Adipocyte (in vitro differentiated cells): ENCODE measurements around the gene ATP6V0A1.
A peak's percentile ranks its signal among the peaks of the same experiment; 100 is the strongest.

Experiments used
- DNase-seq: peaks from one replicate; pipeline ENCODE4 v3.0.0-alpha.2; 2015; ENCODE audit warnings: low read depth
- H3K27me3 ChIP-seq: replicated peaks from 2 replicates; pipeline ENCODE4 v1.7.0; 2013; ENCODE audit warnings: mild to moderate bottlenecking, low read length, moderate library complexity; ENCODE audit not compliant: control insufficient read depth, insufficient read depth
- H3K36me3 ChIP-seq: 2 replicates; pipeline ENCODE4 v1.7.0; 2013; ENCODE audit warnings: low read length, mild to moderate bottlenecking, moderate library complexity; ENCODE audit not compliant: control insufficient read depth, insufficient read depth, severe bottlenecking
- H3K4me1 ChIP-seq: 2 replicates; pipeline ENCODE4 v1.7.0; 2013; ENCODE audit warnings: mild to moderate bottlenecking, low read length, moderate library complexity; ENCODE audit not compliant: control insufficient read depth, insufficient read depth
- H3K4me3 ChIP-seq: 2 replicates; pipeline ENCODE4 v1.7.0; 2013; ENCODE audit warnings: mild to moderate bottlenecking, low read length, moderate library complexity
- H3K9ac ChIP-seq: 2 replicates; pipeline ENCODE4 v1.7.0; 2013; ENCODE audit warnings: mild to moderate bottlenecking, low read length, moderate library complexity
- H3K9me3 ChIP-seq: 2 replicates; pipeline ENCODE4 v1.7.0; 2013; ENCODE audit warnings: mild to moderate bottlenecking, low read length, moderate library complexity; ENCODE audit not compliant: control insufficient read depth

Gene ATP6V0A1

DNA sequence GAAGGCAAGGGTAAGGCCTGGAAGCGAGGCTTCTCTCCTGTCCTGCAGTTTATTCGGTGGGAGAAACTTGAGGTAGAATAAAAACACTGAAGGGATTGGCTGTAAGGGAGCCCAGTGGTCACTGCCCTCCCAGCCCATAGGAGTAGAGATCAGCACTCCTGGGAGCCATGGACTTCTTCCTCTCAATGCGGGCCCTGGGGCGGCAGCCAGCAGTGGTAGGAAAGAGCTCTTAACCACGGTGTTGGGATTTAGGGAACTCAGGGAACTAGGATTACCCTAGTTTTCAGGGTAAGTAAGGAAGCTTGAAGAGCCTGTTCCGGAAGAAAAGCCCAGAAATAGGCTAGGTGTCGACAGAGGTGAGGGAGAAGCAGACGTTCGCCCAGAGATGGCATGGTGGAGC lies 53.6 kb downstream of the ATP6V0A1 start:
- H3K4me3 ChIP-seq: peak overlapping the region; percentile 50
- H3K9ac ChIP-seq: peak overlapping the region; percentile 80
- no peak for DNase-seq
- H3K27me3 ChIP-seq: no peaks in the 10 kb centered on the region
- H3K36me3 ChIP-seq: peaks cover 36% of the 10 kb centered on the region
- H3K9me3 ChIP-seq: no peaks in the 10 kb centered on the region
- peaks cover 46% of the 10 kb centered on the region for H3K4me1 ChIP-seq

DNA sequence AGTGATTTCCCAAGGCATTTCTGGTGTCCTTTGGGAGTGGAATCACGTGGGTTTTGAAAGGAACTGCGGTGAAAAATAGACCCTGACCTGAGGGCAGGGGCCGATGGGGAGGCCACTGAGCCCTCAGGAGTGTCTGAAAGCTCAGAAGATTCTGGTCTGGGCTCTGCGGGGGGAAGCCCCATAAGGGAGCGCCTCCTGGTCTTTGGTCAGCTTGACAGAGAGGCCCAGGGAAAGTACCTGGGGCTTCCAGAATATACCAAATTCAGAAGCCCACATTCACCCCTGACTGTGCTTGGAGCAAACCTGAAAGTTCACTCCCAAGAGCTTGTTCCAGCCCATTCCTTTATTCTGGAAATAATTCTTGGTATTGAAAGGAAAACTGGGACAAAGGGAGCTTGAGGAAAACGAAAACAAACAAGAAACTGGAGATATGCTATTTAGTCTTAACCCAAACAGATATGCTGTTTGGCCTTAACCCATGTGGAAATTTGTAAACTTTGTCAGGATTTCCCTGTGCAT lies 54.1 kb downstream of the ATP6V0A1 start:
- Histone ChIP-seq H3K4me3 (peak overlapping the region; percentile 50), H3K36me3 (peaks cover 30% of the 10 kb centered on the region), H3K9ac (peak overlapping the region; percentile 80), H3K9me3 (no peaks in the 10 kb centered on the region), H3K4me1 (peaks cover 52% of the 10 kb centered on the region), H3K27me3 (no peaks in the 10 kb centered on the region)
- peak; percentile 38 for DNase-seq

DNA sequence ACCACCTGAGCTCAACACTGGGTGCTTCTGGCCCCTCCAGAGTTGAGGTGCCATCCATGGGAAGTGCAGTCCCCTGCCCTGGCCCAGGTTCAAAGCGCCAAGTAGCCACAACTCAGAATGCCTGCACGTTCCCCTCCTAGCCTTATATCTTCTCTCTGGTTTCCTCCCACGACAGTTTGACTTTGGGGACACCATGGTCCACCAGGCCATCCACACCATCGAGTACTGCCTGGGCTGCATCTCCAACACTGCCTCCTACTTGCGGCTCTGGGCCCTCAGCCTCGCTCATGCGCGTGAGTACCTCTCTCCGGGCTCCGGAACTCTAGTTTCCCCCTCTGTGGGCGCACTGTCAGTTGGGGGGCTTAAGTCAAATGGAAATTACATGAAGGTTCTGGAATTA lies 55.0 kb downstream of the ATP6V0A1 start:
- Histone ChIP-seq H3K4me1 (peaks cover 61% of the 10 kb centered on the region), H3K9ac (peak overlapping the region; percentile 80), H3K9me3 (no peaks in the 10 kb centered on the region), H3K27me3 (no peaks in the 10 kb centered on the region), H3K36me3 (peaks cover 21% of the 10 kb centered on the region), H3K4me3 (peak overlapping the region; percentile 50)
- no peak for DNase-seq

DNA sequence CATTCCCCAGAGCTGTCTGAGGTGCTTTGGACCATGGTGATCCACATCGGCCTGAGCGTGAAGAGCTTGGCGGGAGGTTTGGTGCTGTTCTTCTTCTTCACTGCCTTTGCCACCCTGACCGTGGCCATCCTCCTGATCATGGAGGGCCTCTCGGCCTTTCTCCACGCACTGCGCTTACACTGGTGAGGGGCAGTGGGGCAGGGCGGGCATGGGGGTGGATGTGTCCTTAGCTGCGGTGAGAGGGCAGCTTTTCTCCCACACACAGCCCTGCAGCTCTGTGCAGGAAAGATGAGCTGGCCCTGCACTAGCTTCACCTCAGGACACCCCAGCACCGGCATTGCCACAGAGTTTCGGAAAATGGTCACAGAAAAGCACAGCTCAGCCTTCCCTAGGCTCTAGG lies 55.6 kb downstream of the ATP6V0A1 start:
- Histone ChIP-seq H3K27me3 (no peaks in the 10 kb centered on the region), H3K4me3 (no peak overlapping the region), H3K9ac (peak overlapping the region; percentile 80), H3K9me3 (no peaks in the 10 kb centered on the region), H3K36me3 (peaks cover 15% of the 10 kb centered on the region), H3K4me1 (peaks cover 67% of the 10 kb centered on the region)
- DNase-seq: no peak

DNA sequence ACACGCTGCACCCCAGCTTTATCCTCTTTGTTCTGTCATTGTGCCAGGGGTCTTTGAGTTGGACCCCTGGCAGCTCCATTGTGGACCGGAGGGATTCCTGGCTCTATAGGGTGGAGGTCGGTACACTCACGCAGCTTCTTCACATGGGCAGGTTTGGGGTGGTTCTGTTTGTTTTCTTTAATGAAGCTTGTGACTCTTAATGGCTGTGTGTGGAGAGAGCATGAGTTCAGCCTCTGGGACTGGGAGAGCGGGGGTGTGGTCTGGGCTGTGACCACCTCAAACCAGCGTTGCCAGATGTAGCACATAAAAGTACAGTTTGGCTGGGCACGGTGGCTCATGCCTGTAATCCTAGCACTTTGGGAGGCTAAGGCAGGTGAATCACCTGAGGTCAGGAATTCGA lies 56.2 kb downstream of the ATP6V0A1 start:
- peaks cover 11% of the 10 kb centered on the region for H3K36me3 ChIP-seq
- no peak for DNase-seq
- H3K4me1 ChIP-seq: peaks cover 73% of the 10 kb centered on the region
- H3K9ac ChIP-seq: peak overlapping the region; percentile 80
- H3K9me3 ChIP-seq: no peaks in the 10 kb centered on the region
- H3K27me3 ChIP-seq: no peaks in the 10 kb centered on the region
- H3K4me3 ChIP-seq: no peak overlapping the region

DNA sequence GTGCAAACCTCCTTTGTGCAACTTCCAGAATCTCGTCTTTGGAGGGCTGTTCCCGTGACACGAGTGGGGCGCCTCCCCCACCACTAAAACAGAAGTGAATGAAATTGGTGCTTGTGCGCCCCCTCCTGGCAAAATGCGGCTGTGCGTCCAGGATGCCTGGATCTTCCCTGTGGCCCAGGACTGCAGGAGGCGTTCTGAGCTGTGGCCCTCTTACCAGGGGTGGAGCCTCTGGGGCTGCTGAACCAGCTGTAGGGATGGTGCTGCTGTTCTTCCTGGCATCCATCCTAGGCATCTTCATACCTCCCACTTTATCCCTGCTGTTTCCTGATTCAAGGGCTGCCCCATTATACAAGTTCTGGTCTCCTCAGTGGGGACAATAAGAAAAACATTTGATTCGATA lies 58.8 kb downstream of the ATP6V0A1 start:
- Histone ChIP-seq H3K9ac (peak overlapping the region; percentile 90), H3K4me1 (peaks cover 90% of the 10 kb centered on the region), H3K9me3 (no peaks in the 10 kb centered on the region), H3K36me3 (no peaks in the 10 kb centered on the region), H3K27me3 (no peaks in the 10 kb centered on the region), H3K4me3 (peak overlapping the region; percentile 59)
- peak; percentile 95 for DNase-seq

DNA sequence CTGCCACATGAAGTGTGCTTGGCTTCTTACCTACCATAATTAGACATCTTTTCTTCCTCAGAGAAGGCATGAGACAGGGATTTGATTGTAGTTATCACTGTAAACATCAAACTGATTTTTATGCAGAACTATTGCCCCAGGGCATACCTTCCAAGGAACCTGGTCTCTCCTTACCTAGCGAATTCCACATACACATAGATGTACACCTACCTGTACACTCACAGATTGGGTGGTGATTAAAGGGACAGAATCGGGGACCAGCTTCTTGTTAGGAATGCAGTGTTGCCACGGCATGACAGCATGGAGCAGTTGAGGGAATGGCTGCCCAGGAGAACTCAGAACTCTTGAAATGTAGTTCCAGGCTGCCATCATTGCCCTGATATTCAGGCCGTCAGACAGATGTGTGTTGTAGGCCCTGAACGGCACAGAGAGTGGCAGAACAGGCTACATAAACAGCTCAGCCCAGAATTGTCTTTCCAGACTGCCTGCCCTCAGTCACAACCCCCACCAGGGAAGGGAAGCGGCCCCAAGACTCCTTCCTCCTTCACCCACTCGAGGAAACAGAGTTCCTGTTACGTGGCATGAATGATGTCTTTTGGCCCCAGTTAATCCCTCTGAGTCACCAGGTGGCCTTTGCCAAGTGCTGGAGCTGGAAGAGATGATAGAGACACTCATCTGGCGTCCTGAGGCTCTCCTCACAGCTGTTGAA lies 59.5 kb downstream of the ATP6V0A1 start:
- DNase-seq: peak; percentile 93
- H3K36me3 ChIP-seq: no peaks in the 10 kb centered on the region
- H3K9ac ChIP-seq: peak overlapping the region; percentile 90
- H3K4me1 ChIP-seq: peaks cover 90% of the 10 kb centered on the region
- no peaks in the 10 kb centered on the region for H3K27me3 ChIP-seq
- H3K4me3 ChIP-seq: peak overlapping the region; percentile 59
- H3K9me3 ChIP-seq: no peaks in the 10 kb centered on the region

DNA sequence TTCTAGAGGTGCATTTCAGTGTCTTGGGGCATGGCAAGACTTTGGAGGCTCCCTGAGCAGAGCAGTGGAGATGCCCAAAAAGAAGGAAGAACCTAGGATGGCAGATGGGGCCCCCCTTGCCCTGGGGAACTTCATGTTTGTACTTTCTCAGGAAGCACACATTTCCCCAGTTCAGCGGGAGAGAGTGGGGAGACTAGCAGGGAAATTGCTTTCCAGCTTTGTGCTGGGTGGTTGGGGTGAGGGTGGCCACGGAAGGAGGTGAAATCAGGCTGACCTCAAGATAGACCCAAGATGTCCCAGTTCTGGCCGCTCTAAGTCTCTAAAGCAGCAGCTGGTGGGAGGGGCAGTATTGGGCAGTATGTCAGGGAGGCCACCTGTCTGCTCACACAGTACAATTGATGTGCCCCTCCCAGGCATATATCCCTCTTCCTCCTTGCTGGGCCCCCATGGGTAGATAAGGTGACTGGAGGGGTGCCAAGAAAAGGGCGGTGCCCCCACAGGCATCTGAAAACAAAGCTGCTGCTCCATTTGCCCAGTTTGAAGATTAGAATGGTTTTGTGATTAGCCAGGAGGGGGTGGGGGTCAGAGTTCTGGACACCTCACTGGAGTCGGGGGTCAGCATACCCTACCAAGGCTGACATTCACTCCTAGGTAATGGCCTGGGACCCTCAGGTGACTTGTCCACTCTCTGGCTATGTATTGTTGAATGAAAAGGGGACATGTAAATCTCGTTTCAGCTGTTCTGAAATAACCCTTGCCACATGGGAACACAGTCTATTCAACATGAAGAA lies 60.3 kb downstream of the ATP6V0A1 start:
- peaks cover 83% of the 10 kb centered on the region for H3K4me1 ChIP-seq
- H3K9ac ChIP-seq: peak overlapping the region; percentile 90
- peak; percentile 52 for DNase-seq
- H3K9me3 ChIP-seq: no peaks in the 10 kb centered on the region
- H3K36me3 ChIP-seq: no peaks in the 10 kb centered on the region
- H3K4me3 ChIP-seq: peak overlapping the region; percentile 48
- H3K27me3 ChIP-seq: no peaks in the 10 kb centered on the region

DNA sequence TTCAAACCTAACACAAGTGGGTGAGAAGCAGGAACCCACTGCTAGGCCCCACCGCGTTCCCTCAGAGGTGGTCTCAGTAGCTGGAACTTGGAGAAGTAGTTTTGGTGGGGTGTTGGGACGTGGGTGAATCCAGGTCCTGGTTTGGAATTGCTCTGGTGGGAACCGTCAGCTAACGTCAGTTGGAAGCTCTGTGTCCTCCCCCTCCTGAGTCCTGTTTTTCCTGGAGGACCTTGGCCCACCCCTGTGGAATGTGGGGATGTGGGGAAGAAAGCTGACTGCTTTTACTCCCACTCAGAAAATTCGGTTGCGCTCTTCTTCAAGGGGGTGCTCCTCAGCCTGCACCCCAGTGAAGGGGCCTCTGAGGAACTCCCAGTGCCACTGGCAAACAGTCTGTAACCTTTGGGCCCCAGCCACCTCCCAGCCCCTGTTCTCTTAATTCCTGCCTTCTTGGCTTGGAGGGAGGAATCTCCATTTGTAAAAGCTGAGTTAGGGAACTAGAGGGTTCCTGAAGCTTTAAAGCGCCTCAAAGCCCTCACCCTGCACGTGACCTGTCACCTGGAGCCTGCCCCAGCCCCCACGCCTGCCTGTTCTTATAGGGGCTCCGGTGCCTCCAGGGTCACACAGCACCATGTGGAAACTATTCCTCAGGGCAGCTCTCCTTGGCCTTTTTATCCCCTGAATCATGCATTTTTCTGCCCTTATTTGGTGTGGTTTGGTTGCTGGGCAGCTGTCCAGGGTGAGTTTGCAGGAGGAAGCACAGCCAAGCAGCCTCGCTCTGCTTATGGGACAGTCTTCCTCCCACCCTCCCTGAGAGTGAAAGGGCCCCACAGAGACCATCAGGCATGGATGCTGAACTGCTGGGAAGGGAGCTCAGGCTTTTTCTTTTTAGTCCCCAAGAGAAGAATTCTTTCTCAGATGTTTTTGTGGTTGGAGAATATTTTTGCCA lies 61.1 kb downstream of the ATP6V0A1 start:
- H3K4me3 ChIP-seq: peak overlapping the region; percentile 48
- peak; percentile 99 for DNase-seq
- no peaks in the 10 kb centered on the region for H3K9me3 ChIP-seq
- H3K9ac ChIP-seq: peak overlapping the region; percentile 90
- no peaks in the 10 kb centered on the region for H3K27me3 ChIP-seq
- peaks cover 77% of the 10 kb centered on the region for H3K4me1 ChIP-seq
- no peaks in the 10 kb centered on the region for H3K36me3 ChIP-seq

DNA sequence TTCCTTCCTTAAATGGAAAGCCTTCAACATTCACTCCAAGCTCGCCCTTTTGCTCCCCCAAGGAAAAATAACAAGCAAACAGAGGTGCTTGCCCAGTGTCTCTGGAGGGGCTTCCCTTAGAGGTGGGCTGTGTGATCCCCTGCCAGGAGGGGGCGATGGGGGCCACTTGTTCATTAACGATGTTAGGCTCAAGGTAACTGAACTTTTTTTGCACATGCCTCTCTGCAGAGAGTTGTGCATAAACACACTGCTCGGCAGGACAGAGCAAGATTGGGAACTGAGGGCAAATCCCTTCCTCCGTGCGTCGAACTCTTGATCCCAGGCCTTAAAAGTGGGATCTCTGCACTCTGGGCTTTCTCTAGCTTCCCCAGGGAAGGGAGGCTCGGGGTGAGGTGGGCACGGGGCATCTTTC lies 61.9 kb downstream of the ATP6V0A1 start:
- Histone ChIP-seq H3K27me3 (no peaks in the 10 kb centered on the region), H3K36me3 (no peaks in the 10 kb centered on the region), H3K4me3 (peak overlapping the region; percentile 21), H3K9ac (peak overlapping the region; percentile 90), H3K4me1 (peaks cover 82% of the 10 kb centered on the region), H3K9me3 (no peaks in the 10 kb centered on the region)
- DNase-seq: no peak
